Parathyroid adenoma (tissue), 2 donors: ENCODE data around the gene SULT1A1.

ENCODE experiments used
- H2AFZ ChIP-seq: fragments of 300-600 bp; sonication (generic); one replicate; pipeline ENCODE4 v1.7.0; 2017; ENCODE audit warnings: antibody characterized with exemption, mild to moderate bottlenecking
- H3K27ac ChIP-seq: fragments of 300-600 bp; sonication (generic); one replicate; pipeline ENCODE4 v1.7.0; 2017
- H3K27me3 ChIP-seq: fragments of 300-600 bp; sonication (generic); one replicate; pipeline ENCODE4 v1.7.0; 2017; ENCODE audit warnings: low read length; ENCODE audit not compliant: control insufficient read depth, insufficient read depth
- H3K36me3 ChIP-seq: fragments of 300-600 bp; sonication (generic); one replicate; pipeline ENCODE4 v1.7.0; 2017; ENCODE audit warnings: low read length; ENCODE audit not compliant: control insufficient read depth, insufficient read depth
- H3K4me1 ChIP-seq: fragments of 300-600 bp; sonication (generic); one replicate; pipeline ENCODE4 v1.7.0; 2017; ENCODE audit warnings: control low read depth
- H3K4me2 ChIP-seq: fragments of 300-600 bp; sonication (generic); one replicate; pipeline ENCODE4 v1.7.0; 2017; ENCODE audit warnings: low read length
- H3K4me3 ChIP-seq: fragments of 300-600 bp; sonication (generic); one replicate; pipeline ENCODE4 v1.7.0; 2017; ENCODE audit warnings: low read depth, low read length
- H3K79me2 ChIP-seq: fragments of 300-600 bp; sonication (generic); one replicate; pipeline ENCODE4 v1.7.0; 2017; ENCODE audit warnings: control low read depth
- H3K9ac ChIP-seq: fragments of 300-600 bp; sonication (generic); one replicate; pipeline ENCODE4 v1.7.0; 2017; ENCODE audit warnings: mild to moderate bottlenecking
- H3K9me3 ChIP-seq: fragments of 300-600 bp; sonication (generic); one replicate; pipeline ENCODE4 v1.7.0; 2017; ENCODE audit warnings: low read length; ENCODE audit not compliant: control insufficient read depth
- TF ChIP-seq, protein P1 (sequence below): fragments of 300-600 bp; sonication (generic); IDR thresholded peaks from one replicate; pipeline ENCODE4 v1.7.0; 2017; ENCODE audit warnings: antibody characterized with exemption, mild to moderate bottlenecking
- donor health status: primary hyperparathyroidism.

SULT1A1 gene

DNA sequence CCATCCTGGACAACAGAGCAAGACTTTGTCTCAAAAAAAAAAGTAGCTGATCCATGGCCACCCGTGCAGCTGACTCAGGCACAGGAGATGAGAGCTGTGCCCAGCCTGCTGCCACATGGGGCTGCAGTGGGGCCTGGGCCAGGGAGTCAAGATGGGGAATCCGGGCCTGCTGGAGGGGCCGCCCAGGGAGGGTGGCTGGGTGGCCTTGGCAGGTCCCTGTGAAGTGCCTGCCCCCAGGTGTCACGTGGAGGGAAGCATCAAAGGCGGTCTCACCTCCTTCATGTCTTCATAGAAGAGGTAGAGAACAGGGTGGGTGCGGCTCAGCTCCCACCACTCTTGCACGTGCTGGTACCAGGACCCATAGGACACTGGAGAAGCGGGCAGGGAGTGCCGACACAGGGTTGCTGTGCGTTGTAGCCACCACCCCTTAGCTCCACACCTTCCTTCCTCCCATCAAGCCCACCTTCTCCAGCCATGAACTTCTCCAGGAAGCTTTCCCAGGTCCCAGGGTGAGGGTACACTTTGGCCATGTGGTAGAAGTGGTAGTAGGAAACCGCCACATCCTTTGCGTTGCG, 16.8 kb downstream of the SULT1A1 start:
- Histone ChIP-seq H3K36me3 (no peaks in the 10 kb centered on the region), H3K4me3 (no peak overlapping the region), H3K9me3 (no peaks in the 10 kb centered on the region), H3K4me1 (peaks cover 26% of the 10 kb centered on the region), H3K79me2 (no peaks in the 10 kb centered on the region), H3K27me3 (no peaks in the 10 kb centered on the region), H3K4me2 (no peak overlapping the region), H3K9ac (no peak overlapping the region), H2AFZ (no peak overlapping the region), H3K27ac (no peak overlapping the region)
- TF ChIP-seq, protein P1, sequence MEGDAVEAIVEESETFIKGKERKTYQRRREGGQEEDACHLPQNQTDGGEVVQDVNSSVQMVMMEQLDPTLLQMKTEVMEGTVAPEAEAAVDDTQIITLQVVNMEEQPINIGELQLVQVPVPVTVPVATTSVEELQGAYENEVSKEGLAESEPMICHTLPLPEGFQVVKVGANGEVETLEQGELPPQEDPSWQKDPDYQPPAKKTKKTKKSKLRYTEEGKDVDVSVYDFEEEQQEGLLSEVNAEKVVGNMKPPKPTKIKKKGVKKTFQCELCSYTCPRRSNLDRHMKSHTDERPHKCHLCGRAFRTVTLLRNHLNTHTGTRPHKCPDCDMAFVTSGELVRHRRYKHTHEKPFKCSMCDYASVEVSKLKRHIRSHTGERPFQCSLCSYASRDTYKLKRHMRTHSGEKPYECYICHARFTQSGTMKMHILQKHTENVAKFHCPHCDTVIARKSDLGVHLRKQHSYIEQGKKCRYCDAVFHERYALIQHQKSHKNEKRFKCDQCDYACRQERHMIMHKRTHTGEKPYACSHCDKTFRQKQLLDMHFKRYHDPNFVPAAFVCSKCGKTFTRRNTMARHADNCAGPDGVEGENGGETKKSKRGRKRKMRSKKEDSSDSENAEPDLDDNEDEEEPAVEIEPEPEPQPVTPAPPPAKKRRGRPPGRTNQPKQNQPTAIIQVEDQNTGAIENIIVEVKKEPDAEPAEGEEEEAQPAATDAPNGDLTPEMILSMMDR: no peak

DNA sequence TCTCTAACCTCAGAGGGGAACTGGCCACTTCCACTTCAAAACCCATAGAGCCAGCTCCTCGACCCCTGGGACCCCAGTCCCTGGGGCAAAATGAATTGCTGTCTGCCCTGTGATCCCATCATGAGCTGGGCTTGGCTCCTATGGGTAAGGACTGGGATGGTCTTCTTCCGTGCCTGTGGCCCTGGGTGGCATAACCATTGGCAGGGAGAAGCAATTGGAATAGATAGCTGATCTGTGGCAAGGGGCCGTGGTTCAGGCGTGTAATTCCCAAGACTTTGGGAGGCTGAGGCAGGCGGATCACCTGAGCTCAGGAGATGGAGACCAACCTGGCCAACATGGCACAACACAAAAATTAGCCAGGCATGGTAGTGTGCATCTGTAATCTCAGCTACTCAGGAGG, 17.3 kb downstream of the SULT1A1 start:
- Histone ChIP-seq H3K27ac (no peak overlapping the region), H3K27me3 (no peaks in the 10 kb centered on the region), H3K4me2 (no peak overlapping the region), H3K4me3 (no peak overlapping the region), H3K9ac (no peak overlapping the region), H2AFZ (no peak overlapping the region), H3K9me3 (no peaks in the 10 kb centered on the region), H3K36me3 (no peaks in the 10 kb centered on the region), H3K79me2 (no peaks in the 10 kb centered on the region), H3K4me1 (peaks cover 20% of the 10 kb centered on the region)
- TF ChIP-seq, protein P1: no peak

DNA sequence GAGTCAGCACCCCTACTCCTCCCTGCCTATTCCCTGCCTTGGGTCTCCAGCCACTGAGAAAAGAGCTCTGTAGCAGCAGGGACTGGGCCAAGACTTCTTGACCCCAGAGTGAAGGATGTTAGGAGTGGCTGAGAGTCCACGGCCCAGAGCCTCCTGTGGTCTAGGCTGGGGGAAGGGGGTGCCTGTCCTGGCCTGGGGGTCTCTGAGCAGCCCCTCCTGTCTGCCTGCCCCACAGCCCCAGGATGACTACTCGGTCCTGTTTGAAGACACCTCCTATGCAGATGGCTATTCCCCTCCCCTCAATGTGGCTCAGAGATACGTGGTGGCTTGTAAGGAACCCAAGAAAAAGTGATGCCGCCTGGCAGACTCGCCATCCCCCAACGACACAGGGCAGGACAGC, 18.5 kb downstream of the SULT1A1 start:
- Histone ChIP-seq H2AFZ (no peak overlapping the region), H3K27ac (no peak overlapping the region), H3K36me3 (no peaks in the 10 kb centered on the region), H3K9me3 (no peaks in the 10 kb centered on the region), H3K27me3 (no peaks in the 10 kb centered on the region), H3K4me2 (no peak overlapping the region), H3K4me3 (no peak overlapping the region), H3K4me1 (peaks cover 15% of the 10 kb centered on the region), H3K9ac (no peak overlapping the region), H3K79me2 (no peaks in the 10 kb centered on the region)
- TF ChIP-seq, protein P1: no peak

DNA sequence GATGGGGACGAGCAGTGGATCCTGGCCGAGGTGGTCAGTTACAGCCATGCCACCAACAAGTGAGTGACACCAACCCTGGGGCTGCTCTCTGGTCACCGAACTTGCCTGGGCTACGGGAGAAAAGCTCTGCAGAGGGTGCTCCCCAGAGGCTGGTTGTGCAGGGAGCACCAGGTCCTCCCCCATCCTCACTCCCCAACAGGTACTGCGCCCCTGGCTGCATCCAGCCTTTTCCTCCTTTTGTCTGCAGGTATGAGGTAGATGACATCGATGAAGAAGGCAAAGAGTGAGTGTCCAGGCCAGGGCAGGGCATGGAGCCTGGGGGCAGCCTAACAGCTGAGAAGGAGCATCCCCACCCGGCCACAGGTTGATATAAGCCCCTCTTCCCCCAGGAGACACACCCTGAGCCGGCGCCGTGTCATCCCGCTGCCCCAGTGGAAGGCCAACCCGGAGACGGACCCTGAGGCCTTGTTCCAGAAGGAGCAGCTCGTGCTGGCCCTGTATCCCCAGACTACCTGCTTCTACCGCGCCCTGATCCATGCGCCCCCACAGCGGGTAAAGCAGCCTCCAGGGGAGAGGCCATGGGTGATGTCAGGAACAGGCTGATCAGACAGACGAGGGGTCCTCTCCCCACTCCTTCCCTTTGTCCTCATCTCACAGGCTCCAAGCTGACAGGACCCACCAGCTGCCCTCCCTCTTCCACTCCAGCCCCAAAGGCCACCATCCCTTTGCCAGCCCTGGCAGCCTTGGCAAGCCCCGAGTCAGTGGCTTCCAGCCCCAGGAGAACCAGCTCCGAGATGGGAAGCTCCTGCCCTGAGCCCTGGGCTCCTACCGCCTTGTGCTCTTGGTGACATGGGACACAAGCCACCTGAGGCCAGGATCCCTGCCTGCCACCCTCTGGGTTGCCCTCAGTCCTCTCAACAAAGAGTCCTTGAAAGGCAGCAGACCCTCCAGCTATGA, 19.2 kb downstream of the SULT1A1 start:
- Histone ChIP-seq H3K27ac (no peak overlapping the region), H3K4me3 (no peak overlapping the region), H3K4me2 (no peak overlapping the region), H3K9ac (no peak overlapping the region), H2AFZ (no peak overlapping the region), H3K9me3 (no peaks in the 10 kb centered on the region), H3K36me3 (no peaks in the 10 kb centered on the region), H3K4me1 (peaks cover 10% of the 10 kb centered on the region), H3K27me3 (no peaks in the 10 kb centered on the region), H3K79me2 (no peaks in the 10 kb centered on the region)
- TF ChIP-seq, protein P1: no peak
